ENCODE data around the gene GARNL3. TPM values are rescaled to one million over a fixed set of nuclear protein-coding genes. Genes with fewer than 3 reads are reported as not detected.

The GARNL3 gene
- total RNA-seq, 1 experiment from 2014 or later = 2.8 TPM

GRCh38 chr9:127384016-127384730 is 119.6 kb downstream of the GARNL3 start:
- Mint-ChIP-seq H3K27ac (ENCODE audit: unreplicated experiment) (no peak overlapping the region), H3K4me3 (ENCODE audit: low read depth, unreplicated experiment) (no peak overlapping the region), H3K9me3 (ENCODE audit: low read depth, unreplicated experiment) (no peaks in the 10 kb centered on the region), H3K27me3 (ENCODE audit: unreplicated experiment) (peaks cover 55% of the 10 kb centered on the region), H3K4me1 (ENCODE audit: low read depth, unreplicated experiment) (peaks cover 20% of the 10 kb centered on the region), H3K36me3 (ENCODE audit: insufficient read depth, unreplicated experiment) (no peaks in the 10 kb centered on the region)
- CTCF ChIA-PET = no interaction called here
- intact Hi-C loops (cut with micrococcal nuclease; ENCODE audit: unreplicated experiment) = no loop called here
- no peak for DNase-seq
- BruUV-seq (replicated peaks) = no TSS peak
- no peak for TF ChIP-seq CTCF (IDR thresholded peaks at IDR 0.05; ENCODE audit: unreplicated experiment)

- intact Hi-C loops (cut with micrococcal nuclease; ENCODE audit: unreplicated experiment) = no loop called here
- Mint-ChIP-seq H3K27me3 (ENCODE audit: unreplicated experiment) (peaks cover 55% of the 10 kb centered on the region), H3K9me3 (ENCODE audit: low read depth, unreplicated experiment) (no peaks in the 10 kb centered on the region), H3K27ac (ENCODE audit: unreplicated experiment) (no peak overlapping the region), H3K4me3 (ENCODE audit: low read depth, unreplicated experiment) (no peak overlapping the region), H3K4me1 (ENCODE audit: low read depth, unreplicated experiment) (peaks cover 22% of the 10 kb centered on the region), H3K36me3 (ENCODE audit: insufficient read depth, unreplicated experiment) (no peaks in the 10 kb centered on the region)
- no peak for DNase-seq
- TF ChIP-seq CTCF (IDR thresholded peaks at IDR 0.05; ENCODE audit: unreplicated experiment) = no peak
- CTCF ChIA-PET = no interaction called here
- BruUV-seq (replicated peaks) = no TSS peak
These were observed 120.3 kb downstream of the GARNL3 start for GRCh38 chr9:127384901-127385300.

- no peak overlapping the region for H3K27ac Mint-ChIP-seq (ENCODE audit: unreplicated experiment)
- intact Hi-C loops (cut with micrococcal nuclease; ENCODE audit: unreplicated experiment) = no loop called here
- H3K27me3 Mint-ChIP-seq (ENCODE audit: unreplicated experiment) = peaks cover 55% of the 10 kb centered on the region
- BruUV-seq (replicated peaks) = no TSS peak
- H3K4me3 Mint-ChIP-seq (ENCODE audit: low read depth, unreplicated experiment) = no peak overlapping the region
- no peaks in the 10 kb centered on the region for H3K36me3 Mint-ChIP-seq (ENCODE audit: insufficient read depth, unreplicated experiment)
- peaks cover 30% of the 10 kb centered on the region for H3K4me1 Mint-ChIP-seq (ENCODE audit: low read depth, unreplicated experiment)
- H3K9me3 Mint-ChIP-seq (ENCODE audit: low read depth, unreplicated experiment) = no peaks in the 10 kb centered on the region
- no peak for DNase-seq
- CTCF ChIA-PET = no interaction called here
- TF ChIP-seq CTCF (IDR thresholded peaks at IDR 0.05; ENCODE audit: unreplicated experiment) = no peak
These were observed 121.7 kb downstream of the GARNL3 start for GRCh38 chr9:127386249-127386648.

DNA sequence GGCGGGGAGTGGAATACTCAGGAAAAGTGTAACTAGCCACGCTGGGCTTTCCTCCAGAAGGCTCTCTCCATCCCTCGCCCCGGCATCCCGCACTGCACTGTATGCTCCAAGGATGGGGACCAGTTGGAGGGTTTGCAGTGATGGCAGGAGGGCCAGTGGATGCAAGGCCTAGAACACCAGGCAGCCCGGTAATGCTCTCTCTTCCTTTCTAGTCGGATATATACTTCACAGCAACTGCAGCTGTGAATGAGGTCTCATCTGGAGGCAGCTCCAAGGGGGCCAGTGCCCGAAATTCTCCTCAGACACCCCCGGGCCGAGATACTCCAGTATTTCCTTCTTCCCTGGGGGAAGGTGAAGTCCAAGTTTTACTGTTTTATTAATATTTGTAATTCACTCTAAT is 122.4 kb downstream of the GARNL3 start:
- H3K27ac Mint-ChIP-seq (ENCODE audit: unreplicated experiment) = no peak overlapping the region
- peaks cover 30% of the 10 kb centered on the region for H3K4me1 Mint-ChIP-seq (ENCODE audit: low read depth, unreplicated experiment)
- BruUV-seq (replicated peaks) = no TSS peak
- DNase-seq = no peak
- H3K36me3 Mint-ChIP-seq (ENCODE audit: insufficient read depth, unreplicated experiment) = no peaks in the 10 kb centered on the region
- TF ChIP-seq CTCF (IDR thresholded peaks at IDR 0.05; ENCODE audit: unreplicated experiment) = no peak
- intact Hi-C loops (cut with micrococcal nuclease; ENCODE audit: unreplicated experiment) = no loop called here
- CTCF ChIA-PET = no interaction called here
- no peak overlapping the region for H3K4me3 Mint-ChIP-seq (ENCODE audit: low read depth, unreplicated experiment)
- no peaks in the 10 kb centered on the region for H3K9me3 Mint-ChIP-seq (ENCODE audit: low read depth, unreplicated experiment)
- peaks cover 50% of the 10 kb centered on the region for H3K27me3 Mint-ChIP-seq (ENCODE audit: unreplicated experiment)
